ENCODE data around the gene HDDC3. TPM values are rescaled to one million over a fixed set of nuclear protein-coding genes. Genes with fewer than 3 reads are reported as not detected.

Gene HDDC3
- total and polyA plus RNA-seq, 2 donors (not counting 1 experiment from before 2014, with no cell fraction given): 10.2 to 16.3 TPM

DNA sequence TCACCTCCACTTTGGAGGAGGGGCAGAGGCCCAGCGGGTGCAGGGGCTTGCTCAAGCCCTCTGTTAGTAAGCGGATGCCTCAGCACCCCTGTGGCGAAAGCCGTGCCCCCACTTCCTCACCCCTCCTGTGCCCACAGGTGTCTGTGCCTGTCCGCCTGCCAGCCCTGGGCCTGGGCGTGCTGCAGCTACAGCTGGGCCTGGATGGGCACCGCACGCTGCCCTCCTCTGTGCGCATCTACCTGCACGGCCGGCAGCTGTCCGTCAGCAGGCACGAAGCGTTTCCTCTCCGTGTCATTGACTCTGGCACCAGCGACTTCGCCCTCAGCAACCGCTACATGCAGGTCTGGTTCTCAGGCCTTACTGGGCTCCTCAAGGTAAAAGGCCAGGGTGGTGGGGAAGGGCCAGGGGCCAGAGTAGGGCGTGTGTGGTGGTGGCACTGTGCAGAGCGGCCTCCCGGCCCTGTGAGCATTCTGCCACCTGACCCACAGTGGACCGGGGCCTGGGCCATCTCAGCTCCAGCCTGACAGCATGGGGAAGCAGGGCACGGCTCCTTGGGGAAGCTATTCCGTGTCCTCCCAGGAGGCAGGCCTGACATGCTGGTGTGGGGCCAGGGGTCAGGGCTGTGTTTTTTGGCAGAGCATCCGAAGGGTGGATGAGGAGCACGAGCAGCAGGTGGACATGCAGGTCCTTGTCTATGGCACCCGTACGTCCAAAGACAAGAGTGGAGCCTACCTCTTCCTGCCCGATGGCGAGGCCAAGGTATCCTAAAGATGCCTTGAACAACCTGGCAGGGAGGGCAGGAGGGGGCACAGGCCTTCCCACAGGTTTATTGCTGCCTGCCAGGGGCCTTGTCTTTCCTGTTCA lies 20.2 kb downstream of the HDDC3 start:
- no peak overlapping the region for H3K4me3 ChIP-seq (replicated peaks in 1 of 4; ENCODE audit: control extremely low read depth in 1 of 4, insufficient read depth in 1 of 4, low read depth in 3 of 4, low read length in 4 of 4)
- H3K36me3 ChIP-seq (ENCODE audit: control insufficient read depth, insufficient read depth, low read length): peaks cover 16% of the 10 kb centered on the region
- H3K27me3 ChIP-seq (ENCODE audit: control insufficient read depth, insufficient read depth, low read length): no peaks in the 10 kb centered on the region
- no peak overlapping the region for H3K9ac ChIP-seq (ENCODE audit: insufficient read depth, low read length)
- H3K9me3 ChIP-seq (ENCODE audit: control insufficient read depth, insufficient read depth, low read depth, low read length): no peaks in the 10 kb centered on the region
- no peak overlapping the region for H3K4me2 ChIP-seq (ENCODE audit: extremely low read depth, insufficient read depth, low read length)
- no peaks in the 10 kb centered on the region for H4K20me1 ChIP-seq (ENCODE audit: control insufficient read depth, extremely low read depth, insufficient read depth, low read length)
- no peak overlapping the region for H3K27ac ChIP-seq (ENCODE audit: insufficient read depth, low read length)
- no peak overlapping the region for H2AFZ ChIP-seq (ENCODE audit: low read length)
- H3K79me2 ChIP-seq (ENCODE audit: control insufficient read depth, insufficient read depth, low read length): no peaks in the 10 kb centered on the region
- DNase-seq (ENCODE audit: low read depth in 2 of 2): no peak
- H3K4me1 ChIP-seq (ENCODE audit: control insufficient read depth, extremely low read depth, insufficient read depth, low read length): no peaks in the 10 kb centered on the region
- no peak for TF ChIP-seq EZH2 (IDR thresholded peaks at IDR 0.05; ENCODE audit: low read length, missing control alignments)
- TF ChIP-seq, protein P1, sequence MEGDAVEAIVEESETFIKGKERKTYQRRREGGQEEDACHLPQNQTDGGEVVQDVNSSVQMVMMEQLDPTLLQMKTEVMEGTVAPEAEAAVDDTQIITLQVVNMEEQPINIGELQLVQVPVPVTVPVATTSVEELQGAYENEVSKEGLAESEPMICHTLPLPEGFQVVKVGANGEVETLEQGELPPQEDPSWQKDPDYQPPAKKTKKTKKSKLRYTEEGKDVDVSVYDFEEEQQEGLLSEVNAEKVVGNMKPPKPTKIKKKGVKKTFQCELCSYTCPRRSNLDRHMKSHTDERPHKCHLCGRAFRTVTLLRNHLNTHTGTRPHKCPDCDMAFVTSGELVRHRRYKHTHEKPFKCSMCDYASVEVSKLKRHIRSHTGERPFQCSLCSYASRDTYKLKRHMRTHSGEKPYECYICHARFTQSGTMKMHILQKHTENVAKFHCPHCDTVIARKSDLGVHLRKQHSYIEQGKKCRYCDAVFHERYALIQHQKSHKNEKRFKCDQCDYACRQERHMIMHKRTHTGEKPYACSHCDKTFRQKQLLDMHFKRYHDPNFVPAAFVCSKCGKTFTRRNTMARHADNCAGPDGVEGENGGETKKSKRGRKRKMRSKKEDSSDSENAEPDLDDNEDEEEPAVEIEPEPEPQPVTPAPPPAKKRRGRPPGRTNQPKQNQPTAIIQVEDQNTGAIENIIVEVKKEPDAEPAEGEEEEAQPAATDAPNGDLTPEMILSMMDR (conservative IDR thresholded peaks at IDR 0.05 in 1 of 2, IDR thresholded peaks at IDR 0.05 in 1 of 2; ENCODE audit: low read depth in 1 of 2, low read length in 2 of 2): no peak

DNA sequence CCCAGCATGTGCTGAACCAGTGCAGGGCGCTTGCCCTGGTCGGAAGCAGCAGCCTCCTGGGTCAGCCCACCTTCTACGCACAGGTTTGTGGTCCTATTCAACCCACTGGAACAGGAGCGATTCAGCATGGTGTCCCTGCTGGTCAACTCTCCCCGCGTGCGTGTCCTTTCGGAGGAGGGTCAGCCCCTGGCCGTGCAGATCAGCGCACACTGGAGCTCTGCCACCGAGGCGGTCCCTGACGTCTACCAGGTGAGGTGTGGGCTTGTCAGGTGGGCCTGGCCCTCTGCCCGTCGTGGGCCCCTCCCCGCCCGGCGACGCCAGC lies 21.1 kb downstream of the HDDC3 start:
- no peaks in the 10 kb centered on the region for H3K79me2 ChIP-seq (ENCODE audit: control insufficient read depth, insufficient read depth, low read length)
- no peaks in the 10 kb centered on the region for H4K20me1 ChIP-seq (ENCODE audit: control insufficient read depth, extremely low read depth, insufficient read depth, low read length)
- H2AFZ ChIP-seq (ENCODE audit: low read length): no peak overlapping the region
- H3K9ac ChIP-seq (ENCODE audit: insufficient read depth, low read length): no peak overlapping the region
- DNase-seq (ENCODE audit: low read depth in 2 of 2): no peak
- H3K4me1 ChIP-seq (ENCODE audit: control insufficient read depth, extremely low read depth, insufficient read depth, low read length): no peaks in the 10 kb centered on the region
- no peak overlapping the region for H3K27ac ChIP-seq (ENCODE audit: insufficient read depth, low read length)
- no peaks in the 10 kb centered on the region for H3K9me3 ChIP-seq (ENCODE audit: control insufficient read depth, insufficient read depth, low read depth, low read length)
- H3K4me2 ChIP-seq (ENCODE audit: extremely low read depth, insufficient read depth, low read length): no peak overlapping the region
- TF ChIP-seq, protein P1 (conservative IDR thresholded peaks at IDR 0.05 in 1 of 2, IDR thresholded peaks at IDR 0.05 in 1 of 2; ENCODE audit: low read depth in 1 of 2, low read length in 2 of 2): no peak
- no peak for TF ChIP-seq EZH2 (IDR thresholded peaks at IDR 0.05; ENCODE audit: low read length, missing control alignments)
- no peak overlapping the region for H3K4me3 ChIP-seq (replicated peaks in 1 of 4; ENCODE audit: control extremely low read depth in 1 of 4, insufficient read depth in 1 of 4, low read depth in 3 of 4, low read length in 4 of 4)
- H3K27me3 ChIP-seq (ENCODE audit: control insufficient read depth, insufficient read depth, low read length): no peaks in the 10 kb centered on the region
- H3K36me3 ChIP-seq (ENCODE audit: control insufficient read depth, insufficient read depth, low read length): peaks cover 18% of the 10 kb centered on the region

DNA sequence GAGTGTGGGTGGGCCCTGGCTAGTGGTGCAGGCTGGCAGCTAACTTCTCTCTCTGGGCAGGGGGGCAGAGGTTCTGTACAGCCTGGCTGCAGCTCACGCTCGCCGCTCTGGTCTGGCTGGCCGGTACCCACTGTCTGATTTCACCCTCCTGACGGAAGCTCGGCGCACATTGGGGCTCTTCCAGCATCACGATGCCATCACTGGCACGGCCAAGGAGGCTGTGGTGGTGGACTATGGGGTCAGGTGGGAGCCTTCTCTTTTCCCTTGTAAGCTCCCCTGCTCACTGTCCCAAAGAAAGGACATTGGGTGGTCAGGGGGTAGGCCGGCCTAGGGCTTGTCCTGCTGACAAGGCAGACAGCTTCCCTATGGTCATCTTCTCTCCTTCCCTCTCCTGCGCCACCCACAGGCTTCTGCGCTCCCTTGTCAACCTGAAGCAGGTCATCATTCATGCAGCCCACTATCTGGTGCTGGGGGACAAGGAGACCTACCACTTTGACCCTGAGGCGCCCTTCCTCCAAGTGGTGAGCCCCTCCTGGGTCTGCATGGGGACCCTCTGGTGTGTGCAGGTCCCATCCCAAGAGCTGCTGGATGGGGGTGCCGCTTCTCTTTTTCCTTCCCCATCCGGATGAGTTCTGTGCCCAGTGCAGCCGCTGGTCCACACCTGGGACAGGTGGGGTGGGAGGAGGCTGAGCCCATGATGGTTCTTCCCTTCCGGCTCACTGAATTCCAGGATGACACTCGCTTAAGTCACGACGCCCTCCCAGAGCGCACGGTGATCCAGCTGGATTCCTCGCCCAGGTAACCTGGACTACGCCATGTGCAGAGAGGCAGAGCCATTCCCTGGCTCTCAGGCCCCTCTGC lies 21.7 kb downstream of the HDDC3 start:
- Histone ChIP-seq H3K4me3 (replicated peaks in 1 of 4; ENCODE audit: control extremely low read depth in 1 of 4, insufficient read depth in 1 of 4, low read depth in 3 of 4, low read length in 4 of 4) (no peak overlapping the region), H3K36me3 (ENCODE audit: control insufficient read depth, insufficient read depth, low read length) (peaks cover 20% of the 10 kb centered on the region), H3K4me1 (ENCODE audit: control insufficient read depth, extremely low read depth, insufficient read depth, low read length) (no peaks in the 10 kb centered on the region), H2AFZ (ENCODE audit: low read length) (no peak overlapping the region), H3K79me2 (ENCODE audit: control insufficient read depth, insufficient read depth, low read length) (no peaks in the 10 kb centered on the region), H3K4me2 (ENCODE audit: extremely low read depth, insufficient read depth, low read length) (no peak overlapping the region), H4K20me1 (ENCODE audit: control insufficient read depth, extremely low read depth, insufficient read depth, low read length) (no peaks in the 10 kb centered on the region), H3K27me3 (ENCODE audit: control insufficient read depth, insufficient read depth, low read length) (no peaks in the 10 kb centered on the region), H3K9ac (ENCODE audit: insufficient read depth, low read length) (no peak overlapping the region), H3K9me3 (ENCODE audit: control insufficient read depth, insufficient read depth, low read depth, low read length) (no peaks in the 10 kb centered on the region), H3K27ac (ENCODE audit: insufficient read depth, low read length) (no peak overlapping the region)
- no peak for TF ChIP-seq EZH2 (IDR thresholded peaks at IDR 0.05; ENCODE audit: low read length, missing control alignments)
- TF ChIP-seq, protein P1 (conservative IDR thresholded peaks at IDR 0.05 in 1 of 2, IDR thresholded peaks at IDR 0.05 in 1 of 2; ENCODE audit: low read depth in 1 of 2, low read length in 2 of 2): no peak
- no peak for DNase-seq (ENCODE audit: low read depth in 2 of 2)
